ENCODE measurements around the gene VAX1.
"Not testable (repeated sequence)": the region's sequence is repeated elsewhere in the genome, so short reads cannot be mapped to it uniquely, and the experiment has no call there.

The VAX1 gene

DNA sequence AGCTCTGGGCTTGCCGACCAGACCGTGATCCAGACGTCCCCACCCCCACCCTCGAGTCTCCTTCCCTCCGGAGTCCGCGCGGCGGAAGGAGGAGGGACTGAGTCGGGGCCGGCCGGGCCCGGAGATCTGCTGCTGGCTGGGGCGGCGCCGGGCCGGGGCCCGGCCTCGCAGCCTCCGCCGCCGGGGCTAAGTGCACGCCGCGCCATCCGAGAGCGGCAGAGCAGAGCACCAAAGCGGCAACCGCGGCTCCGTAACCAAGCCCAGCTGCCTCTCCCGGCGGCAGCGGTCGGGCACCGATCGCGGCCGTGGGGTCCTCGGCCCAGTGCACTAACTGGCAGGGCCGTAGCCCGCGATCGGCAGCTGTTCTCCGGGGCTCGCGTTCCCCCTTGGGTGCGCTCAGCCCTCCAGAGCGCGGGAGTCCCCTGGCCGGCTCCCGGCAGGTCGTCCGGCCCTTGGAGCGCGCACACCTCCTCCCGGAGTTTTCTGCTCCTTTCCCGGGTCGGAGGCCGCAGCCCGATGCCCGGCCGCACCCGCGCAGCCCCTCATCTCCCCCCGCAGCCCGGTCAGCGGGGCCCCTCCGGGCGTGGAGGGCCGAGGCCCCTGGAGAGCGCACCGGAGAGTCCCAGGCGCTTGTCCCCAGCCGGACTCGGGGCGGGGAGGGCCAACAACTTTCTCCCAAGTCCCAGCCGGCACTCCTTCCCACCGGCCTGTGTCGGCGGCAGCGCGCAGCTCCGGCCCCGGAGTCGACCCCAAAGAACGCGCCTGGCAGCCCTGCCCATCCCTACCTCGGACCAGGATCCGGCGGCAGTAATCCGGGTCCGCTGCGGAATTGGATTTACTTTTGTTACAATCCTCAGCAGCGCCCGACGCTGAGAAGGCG lies 799 bp downstream of the VAX1 start:
- TF ChIP-seq JUND (IDR thresholded peaks at IDR 0.05; ENCODE audit: low read depth): no peak
- in situ Hi-C loops (cut with HindIII; ENCODE audit: low pct_unique_long_range_greater_than_20kb, low sequenced_read_pairs): no loop called here
- no peak for DNase-seq (ENCODE audit: low read depth in 1 of 2, low spot score in 1 of 2)

DNA sequence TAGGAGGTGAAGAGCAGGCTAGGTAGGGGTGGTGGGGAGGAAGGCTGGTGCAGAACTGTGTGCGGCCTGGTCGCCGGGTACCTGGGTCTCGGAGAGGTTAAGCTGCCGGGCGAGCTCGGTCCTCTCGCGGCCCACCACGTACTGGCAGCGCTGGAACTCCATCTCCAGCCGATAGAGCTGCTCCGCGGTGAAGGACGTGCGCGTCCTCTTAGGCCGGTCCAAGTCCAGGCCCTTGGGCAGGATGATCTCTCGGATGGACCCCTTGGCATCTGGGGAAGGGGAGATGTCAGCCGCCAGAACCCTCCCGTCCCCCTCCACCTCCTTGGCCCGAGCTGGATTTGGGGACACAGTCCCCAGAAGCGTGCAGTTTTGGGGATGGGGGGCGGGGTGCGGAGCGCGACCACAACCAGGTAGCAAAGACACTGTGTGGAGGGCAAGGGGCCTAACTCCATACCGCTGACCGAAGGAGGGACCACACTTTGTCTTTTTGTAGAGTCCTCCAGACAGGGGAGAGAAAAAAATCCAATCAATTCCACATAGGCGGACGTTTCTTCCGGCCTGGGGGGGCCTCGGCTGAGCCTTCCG lies 1.6 kb downstream of the VAX1 start:
- TF ChIP-seq JUND (IDR thresholded peaks at IDR 0.05; ENCODE audit: low read depth): no peak
- no peak for DNase-seq (ENCODE audit: low read depth in 1 of 2, low spot score in 1 of 2)
- in situ Hi-C loops (cut with HindIII; ENCODE audit: low pct_unique_long_range_greater_than_20kb, low sequenced_read_pairs): no loop called here

DNA sequence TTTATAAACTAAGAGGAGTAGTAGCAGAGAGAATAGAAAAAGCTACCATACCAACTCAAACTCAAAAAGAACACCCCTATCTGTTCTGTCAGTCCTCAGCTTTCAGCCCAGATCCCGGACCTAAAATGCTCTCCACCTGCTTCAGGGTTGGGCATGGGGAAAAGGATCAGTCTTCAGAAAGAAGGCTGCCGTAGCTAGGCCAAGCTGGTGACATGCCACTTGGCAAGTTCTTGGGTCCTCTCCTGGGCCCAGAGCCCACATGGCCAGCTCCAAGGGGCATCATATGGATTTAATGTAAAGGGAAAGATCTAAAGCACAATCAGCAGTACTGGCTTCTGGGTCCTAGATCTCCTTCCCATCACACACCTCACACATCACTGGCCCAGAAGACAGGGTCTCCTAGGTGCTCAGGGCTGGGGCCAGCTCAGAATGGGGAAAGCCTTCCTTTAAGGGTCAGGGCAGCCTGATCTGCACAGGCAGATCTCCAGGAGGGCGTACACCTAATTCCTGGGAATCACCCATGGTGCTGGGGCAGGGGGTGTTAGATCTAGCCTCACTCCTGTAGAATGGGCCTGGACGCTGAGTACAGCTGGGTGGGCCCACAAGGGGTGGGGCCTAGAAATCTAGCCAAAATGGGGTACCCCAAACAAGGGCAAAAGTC lies 2.5 kb downstream of the VAX1 start:
- no peak for DNase-seq (ENCODE audit: low read depth in 1 of 2, low spot score in 1 of 2)
- no peak for TF ChIP-seq JUND (IDR thresholded peaks at IDR 0.05; ENCODE audit: low read depth)
- in situ Hi-C loops (cut with HindIII; ENCODE audit: low pct_unique_long_range_greater_than_20kb, low sequenced_read_pairs): no loop called here

DNA sequence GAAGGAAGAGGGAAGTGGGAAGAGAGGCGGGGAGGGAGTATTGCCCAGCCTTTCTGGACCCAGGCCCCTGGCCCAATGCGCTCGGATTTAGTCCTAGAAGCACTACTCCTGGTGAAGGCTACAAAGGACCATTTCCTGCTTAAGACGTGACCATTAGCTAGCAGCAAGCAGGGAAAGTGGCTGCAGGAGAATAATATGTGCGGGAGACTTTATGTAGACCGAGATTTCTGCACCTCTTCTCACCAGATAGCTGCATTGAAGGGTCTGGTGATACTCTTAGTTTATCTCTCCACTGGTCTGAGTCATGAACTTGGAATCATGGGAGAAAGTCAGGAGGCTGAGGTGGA lies 3.1 kb downstream of the VAX1 start:
- TF ChIP-seq JUND (IDR thresholded peaks at IDR 0.05; ENCODE audit: low read depth): no peak
- DNase-seq (ENCODE audit: low read depth in 1 of 2, low spot score in 1 of 2): no peak

DNA sequence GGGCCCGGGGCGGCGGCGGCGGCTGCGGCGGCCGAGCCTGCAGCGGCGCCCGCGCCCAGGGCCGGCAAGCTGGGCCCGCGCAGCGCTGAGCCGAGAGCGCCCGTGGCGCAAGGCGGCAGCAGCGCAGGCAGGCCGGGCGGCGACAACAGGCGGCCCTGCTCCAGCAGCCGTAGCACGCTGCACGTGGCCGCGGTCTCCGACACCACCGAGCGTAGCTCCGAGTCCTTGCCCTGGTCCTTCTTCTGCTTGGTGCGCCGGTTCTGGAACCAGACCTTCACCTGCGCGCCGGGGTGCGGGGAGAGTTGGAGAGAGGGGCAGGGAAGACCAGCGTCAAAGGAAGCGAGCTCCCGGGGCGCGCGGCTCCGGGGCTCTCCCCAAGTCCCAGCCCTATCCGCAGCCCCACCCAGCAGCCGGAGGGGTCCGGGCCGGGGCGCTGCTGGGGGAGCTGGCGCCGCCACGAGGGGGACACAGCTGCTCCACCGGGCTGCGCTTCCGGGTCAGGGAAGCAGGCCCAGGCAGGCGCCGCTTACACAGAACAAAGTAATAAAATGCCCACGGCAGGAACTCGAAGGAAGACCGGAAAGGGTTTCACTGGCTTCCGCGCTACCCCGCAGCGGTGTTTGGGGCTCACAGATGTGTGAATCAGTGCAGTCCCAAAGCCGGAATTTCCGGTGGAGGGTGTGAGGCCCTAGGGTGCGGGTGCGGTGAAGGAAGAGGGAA lies 3.6 kb downstream of the VAX1 start:
- in situ Hi-C loops (cut with HindIII; ENCODE audit: low pct_unique_long_range_greater_than_20kb, low sequenced_read_pairs): no loop called here
- DNase-seq (ENCODE audit: low read depth in 1 of 2, low spot score in 1 of 2): no peak
- no peak for TF ChIP-seq JUND (IDR thresholded peaks at IDR 0.05; ENCODE audit: low read depth)

More for the DNA sequence above, 3.1 kb downstream of the VAX1 start:
- in situ Hi-C loops (cut with HindIII; ENCODE audit: low pct_unique_long_range_greater_than_20kb, low sequenced_read_pairs): no loop called here

DNA sequence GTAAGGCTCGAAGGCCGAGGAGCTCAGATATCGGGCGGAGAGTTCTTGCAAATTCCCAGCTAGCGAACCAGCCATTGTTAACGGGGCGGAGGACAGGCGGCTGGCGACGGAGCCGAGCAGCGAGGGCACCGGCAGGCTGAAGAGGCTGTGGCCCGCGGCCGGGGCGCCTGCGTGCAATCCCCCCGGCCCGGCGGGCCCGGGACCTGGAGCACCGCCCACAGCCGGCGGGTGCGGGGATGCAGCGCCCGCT lies 4.1 kb downstream of the VAX1 start:
- no peak for DNase-seq (ENCODE audit: low read depth in 1 of 2, low spot score in 1 of 2)
- TF ChIP-seq JUND (IDR thresholded peaks at IDR 0.05; ENCODE audit: low read depth): no peak
- in situ Hi-C loops (cut with HindIII; ENCODE audit: low pct_unique_long_range_greater_than_20kb, low sequenced_read_pairs): no loop called here

DNA sequence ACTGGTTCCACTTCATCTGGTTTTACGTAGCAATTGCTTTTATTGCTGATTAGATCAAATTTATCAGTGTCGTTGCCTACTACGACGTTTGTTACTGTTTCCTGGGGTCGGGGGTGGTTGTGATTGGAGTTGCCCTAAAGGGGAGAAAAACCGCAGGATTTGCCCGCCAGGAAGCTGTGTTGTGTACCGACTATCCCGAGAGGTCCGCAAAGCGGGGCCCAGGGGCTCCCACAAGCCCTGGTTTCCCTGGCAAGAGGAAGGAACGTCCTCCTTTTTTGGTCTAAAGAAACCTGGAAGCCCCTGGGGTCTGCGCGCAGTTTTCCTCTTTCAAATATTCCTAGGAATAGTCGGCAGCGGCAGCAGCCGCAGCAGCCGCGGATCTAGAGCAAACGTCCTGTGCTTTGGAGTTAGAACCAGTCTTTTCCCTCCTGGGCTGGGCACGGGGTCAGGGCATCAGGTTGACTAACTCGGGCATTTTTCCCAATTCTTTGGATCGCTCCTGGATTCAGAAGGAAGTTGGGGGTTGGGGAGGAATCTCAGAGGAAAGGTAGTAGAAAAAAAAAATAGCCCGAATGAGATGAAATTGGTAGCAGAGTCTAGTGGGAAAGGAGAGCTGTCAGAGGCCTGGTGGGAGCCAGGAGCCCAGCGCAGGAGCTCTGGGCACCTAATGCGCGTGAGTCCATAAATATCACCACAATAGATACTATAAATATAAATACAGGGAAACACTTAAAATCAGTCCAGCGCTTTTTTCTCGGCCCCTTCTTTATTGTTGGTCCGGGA lies 4.6 kb downstream of the VAX1 start:
- no peak for DNase-seq (ENCODE audit: low read depth in 1 of 2, low spot score in 1 of 2)
- in situ Hi-C loops (cut with HindIII; ENCODE audit: low pct_unique_long_range_greater_than_20kb, low sequenced_read_pairs): no loop called here

DNA sequence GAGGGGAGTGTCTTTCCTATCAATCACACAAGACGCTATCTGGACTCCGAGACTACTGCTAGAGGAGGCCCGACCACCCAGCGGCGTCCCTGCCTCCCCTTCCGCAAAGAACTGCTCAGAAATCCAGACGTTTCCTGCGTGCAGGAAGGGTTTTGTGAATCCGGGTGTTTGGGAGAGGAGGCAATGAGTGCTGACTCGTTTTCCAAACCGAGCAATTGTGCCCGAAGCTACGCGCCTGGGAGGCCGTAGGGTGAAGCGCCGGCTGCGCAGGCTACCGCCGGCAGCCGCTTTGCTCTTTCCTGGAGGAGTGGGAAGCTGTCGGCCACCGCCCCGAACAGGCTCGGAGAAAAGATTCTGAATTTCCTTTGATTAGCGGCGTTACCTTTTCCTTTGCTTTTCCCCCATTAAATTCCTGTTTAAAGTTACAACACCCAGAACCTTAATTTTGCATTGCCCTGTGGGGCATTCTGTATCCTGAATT lies 5.3 kb downstream of the VAX1 start:
- no peak for DNase-seq (ENCODE audit: low read depth in 1 of 2, low spot score in 1 of 2)
- no peak for TF ChIP-seq JUND (IDR thresholded peaks at IDR 0.05; ENCODE audit: low read depth)
- in situ Hi-C loops (cut with HindIII; ENCODE audit: low pct_unique_long_range_greater_than_20kb, low sequenced_read_pairs): no loop called here

More for the DNA sequence above, 4.6 kb downstream of the VAX1 start:
- no peak for TF ChIP-seq JUND (IDR thresholded peaks at IDR 0.05; ENCODE audit: low read depth)

DNA sequence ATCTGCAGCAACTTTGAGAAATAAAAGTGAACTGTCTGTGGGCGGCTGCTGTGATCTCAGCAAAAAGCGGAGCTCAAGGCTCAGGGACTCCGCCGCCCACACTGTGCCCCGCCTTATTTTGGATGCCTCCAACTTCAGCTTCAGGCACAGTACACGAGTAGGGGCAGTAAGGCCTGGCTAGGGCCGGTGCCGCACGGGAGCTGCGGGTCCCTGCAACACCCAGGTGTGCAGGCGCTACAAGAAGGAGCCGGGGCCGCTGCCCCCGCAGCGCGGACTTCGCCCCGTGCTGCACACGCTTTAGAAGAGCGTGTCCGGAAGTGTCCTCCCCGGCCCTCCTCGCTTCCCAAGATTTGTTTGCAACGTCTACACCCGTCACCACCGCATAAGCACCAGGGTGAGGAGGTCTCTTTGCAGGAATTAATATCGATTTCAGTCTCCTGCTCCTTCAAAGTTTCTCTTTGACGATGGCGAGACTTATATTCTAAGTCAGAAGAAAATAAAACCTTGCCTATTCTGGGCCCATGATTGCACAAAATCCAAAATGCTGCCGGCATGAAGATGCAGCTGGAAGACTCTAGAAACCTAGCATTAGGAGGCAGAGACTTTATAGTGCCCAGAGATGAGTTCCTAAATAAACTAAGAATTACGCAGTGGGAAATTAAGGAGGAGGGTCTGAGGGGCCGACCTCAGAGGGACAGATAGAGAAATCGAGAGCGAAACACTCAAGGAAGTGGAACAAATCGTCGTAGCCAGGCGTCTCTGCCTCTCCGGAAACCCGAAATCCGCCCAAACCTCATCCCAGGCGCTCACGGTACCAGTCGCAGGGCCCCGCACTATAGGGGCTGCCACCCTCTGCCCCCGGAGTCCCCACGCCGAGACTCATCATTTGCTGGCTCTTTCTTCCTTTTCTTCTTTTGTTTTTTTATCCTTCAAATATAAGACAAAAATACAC lies 6.4 kb downstream of the VAX1 start:
- in situ Hi-C loops (cut with HindIII; ENCODE audit: low pct_unique_long_range_greater_than_20kb, low sequenced_read_pairs): no loop called here
- TF ChIP-seq JUND (IDR thresholded peaks at IDR 0.05; ENCODE audit: low read depth): no peak
- no peak for DNase-seq (ENCODE audit: low read depth in 1 of 2, low spot score in 1 of 2)

DNA sequence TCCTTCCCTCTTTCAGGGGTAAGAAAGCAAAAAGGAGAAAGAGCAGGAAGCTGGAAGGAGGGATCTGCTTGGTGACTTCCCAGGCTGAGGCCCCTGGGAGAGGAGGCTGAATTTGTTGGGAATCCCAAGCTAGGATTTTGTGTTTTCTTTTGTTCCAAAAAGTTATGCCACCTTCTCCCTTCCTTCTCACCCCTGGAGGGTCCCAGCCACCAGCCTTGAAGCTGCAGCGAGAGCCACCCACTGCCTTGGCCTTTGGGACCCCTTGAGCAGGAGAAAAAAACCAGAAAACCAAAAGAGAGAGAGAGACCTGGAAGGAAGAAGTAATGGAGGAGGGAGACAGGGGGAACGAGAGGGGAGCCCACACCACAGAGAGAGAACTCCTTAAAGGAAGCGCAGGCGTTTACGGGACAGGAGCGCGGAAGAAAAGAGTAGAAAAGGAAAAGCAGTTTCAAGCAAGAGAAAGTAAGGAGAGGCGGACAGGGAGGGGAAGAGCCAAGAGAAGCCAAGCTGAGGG lies 7.2 kb downstream of the VAX1 start:
- DNase-seq (ENCODE audit: low read depth in 1 of 2, low spot score in 1 of 2): no peak
- in situ Hi-C loops (cut with HindIII; ENCODE audit: low pct_unique_long_range_greater_than_20kb, low sequenced_read_pairs): no loop called here
- TF ChIP-seq JUND (IDR thresholded peaks at IDR 0.05; ENCODE audit: low read depth): no peak

DNA sequence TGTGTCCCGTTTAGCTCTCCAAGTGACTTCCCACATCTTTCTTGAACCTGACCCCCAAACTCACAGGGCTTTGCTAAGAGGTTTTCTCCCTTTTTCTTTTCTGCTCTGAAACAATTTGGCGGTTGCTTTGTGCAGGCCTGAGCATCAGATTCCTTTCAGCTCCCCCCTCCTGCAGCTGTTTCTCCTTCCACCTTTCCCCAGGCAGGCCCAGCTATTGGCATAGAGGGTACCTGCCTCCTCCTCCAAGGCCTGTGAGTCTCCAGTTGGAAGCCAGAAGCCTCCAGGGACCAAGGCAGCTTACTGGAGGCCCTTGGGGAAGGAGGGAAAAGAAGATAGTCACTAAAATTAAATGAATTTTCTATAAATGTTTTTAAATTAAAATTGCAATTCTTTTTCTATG lies 7.7 kb downstream of the VAX1 start:
- TF ChIP-seq JUND (IDR thresholded peaks at IDR 0.05; ENCODE audit: low read depth): no peak
- in situ Hi-C loops (cut with HindIII; ENCODE audit: low pct_unique_long_range_greater_than_20kb, low sequenced_read_pairs): no loop called here
- no peak for DNase-seq (ENCODE audit: low read depth in 1 of 2, low spot score in 1 of 2)

DNA sequence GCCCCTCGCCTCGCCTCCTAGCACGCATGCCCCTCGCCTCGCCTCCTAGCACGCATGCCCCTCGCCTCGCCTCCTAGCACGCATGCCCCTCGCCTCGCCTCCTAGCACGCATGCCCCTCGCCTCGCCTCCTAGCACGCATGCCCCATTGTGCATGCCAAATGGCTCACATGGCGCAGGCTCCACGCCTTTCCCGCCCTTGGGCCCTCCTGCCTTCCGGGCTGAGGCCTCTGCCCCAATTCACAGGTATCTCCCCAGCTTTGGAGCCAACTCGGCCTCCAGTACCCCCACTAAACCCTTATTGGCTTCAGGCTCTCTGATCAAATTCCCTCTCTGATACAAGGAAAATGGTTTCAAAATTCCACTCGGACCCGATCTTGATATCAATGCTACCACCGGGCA lies 11.4 kb downstream of the VAX1 start:
- in situ Hi-C loops (cut with HindIII; ENCODE audit: low pct_unique_long_range_greater_than_20kb, low sequenced_read_pairs); DNase-seq (ENCODE audit: low read depth in 1 of 2, low spot score in 1 of 2): not testable (repeated sequence)
